ENCODE data around the gene PAIP2. TPM values are rescaled to one million over a fixed set of nuclear protein-coding genes. Genes with fewer than 3 reads are reported as not detected.

The PAIP2 gene
- total and polyA plus RNA-seq, 3 donors from 2014 or later, result 142 to 297 (median 150) TPM

DNA sequence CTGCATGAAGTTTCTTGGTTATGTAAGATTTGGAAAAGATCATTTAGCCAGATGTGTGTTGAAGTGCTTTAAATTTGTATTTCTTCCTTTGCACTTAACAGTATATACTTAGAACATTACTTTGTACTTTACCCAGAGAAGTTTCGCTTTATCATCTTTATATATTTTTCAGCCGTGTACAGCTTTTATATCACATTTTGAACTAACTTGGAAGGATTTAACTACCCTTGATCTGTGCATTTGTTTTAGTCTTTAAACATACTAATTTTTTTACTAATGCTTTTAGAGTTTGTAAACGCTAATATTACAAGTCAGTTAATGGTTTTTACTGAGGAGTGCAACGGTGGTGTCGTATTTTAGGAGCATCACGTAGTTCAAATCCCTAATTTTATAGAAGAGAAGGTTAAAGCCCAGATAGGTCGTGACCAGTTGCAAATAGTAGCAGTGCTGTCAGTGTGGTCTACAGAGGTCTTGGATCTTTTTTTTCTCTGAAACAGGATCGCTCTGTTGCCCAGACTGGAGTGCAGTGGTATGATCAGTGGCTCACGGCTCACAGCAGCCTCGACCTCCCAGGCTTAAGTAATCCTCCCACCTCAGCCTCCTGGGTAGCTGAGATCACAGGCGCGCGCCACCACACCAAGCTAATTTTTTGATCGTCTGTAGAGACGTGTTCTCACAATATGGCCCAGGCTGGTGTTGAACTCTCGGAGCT is 46.2 kb upstream of the PAIP2 start:
- Histone ChIP-seq H3K4me3 (peak overlapping the region; percentile 93 to 95), H3K9me3 (no peaks in the 10 kb centered on the region), H3K27me3 (no peaks in the 10 kb centered on the region), H3K27ac (peak overlapping the region; percentile 100), H3K36me3 (ENCODE audit: low read depth, missing control alignments) (no peaks in the 10 kb centered on the region), H3K4me1 (peaks cover 44% of the 10 kb centered on the region)
- no peak for DNase-seq
- TF ChIP-seq, protein P1, sequence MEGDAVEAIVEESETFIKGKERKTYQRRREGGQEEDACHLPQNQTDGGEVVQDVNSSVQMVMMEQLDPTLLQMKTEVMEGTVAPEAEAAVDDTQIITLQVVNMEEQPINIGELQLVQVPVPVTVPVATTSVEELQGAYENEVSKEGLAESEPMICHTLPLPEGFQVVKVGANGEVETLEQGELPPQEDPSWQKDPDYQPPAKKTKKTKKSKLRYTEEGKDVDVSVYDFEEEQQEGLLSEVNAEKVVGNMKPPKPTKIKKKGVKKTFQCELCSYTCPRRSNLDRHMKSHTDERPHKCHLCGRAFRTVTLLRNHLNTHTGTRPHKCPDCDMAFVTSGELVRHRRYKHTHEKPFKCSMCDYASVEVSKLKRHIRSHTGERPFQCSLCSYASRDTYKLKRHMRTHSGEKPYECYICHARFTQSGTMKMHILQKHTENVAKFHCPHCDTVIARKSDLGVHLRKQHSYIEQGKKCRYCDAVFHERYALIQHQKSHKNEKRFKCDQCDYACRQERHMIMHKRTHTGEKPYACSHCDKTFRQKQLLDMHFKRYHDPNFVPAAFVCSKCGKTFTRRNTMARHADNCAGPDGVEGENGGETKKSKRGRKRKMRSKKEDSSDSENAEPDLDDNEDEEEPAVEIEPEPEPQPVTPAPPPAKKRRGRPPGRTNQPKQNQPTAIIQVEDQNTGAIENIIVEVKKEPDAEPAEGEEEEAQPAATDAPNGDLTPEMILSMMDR (IDR thresholded peaks at IDR 0.05), result no peak
- no peak for TF ChIP-seq POLR2A (IDR thresholded peaks at IDR 0.05)
- 16 to 18% methylated on average over 16 of the region's 16 CpGs for WGBS, 2 donors
- intact Hi-C loops (cut with DNase I; ENCODE audit: low total_unique reads), result no loop called here

DNA sequence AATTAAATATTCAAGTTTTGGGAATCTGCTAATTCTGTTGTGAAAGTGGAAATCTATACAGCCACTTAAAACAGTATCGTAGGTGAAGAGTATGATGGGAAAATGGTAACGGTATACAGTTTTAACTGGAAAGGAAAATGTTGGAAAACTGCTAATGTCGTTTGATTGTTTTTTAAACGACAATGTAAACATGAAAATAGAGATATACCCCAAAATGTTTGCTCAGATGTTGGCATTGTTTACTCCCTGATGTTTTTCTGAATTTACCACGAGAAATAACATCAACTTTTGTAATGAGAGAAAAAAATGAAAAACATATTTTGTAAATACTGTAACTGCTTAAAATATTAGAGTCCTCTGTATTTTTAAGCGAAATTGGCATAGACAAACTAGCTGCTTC is 45.5 kb upstream of the PAIP2 start:
- WGBS, 2 donors, result 31 to 33% methylated on average over 6 of the region's 6 CpGs
- intact Hi-C loops (cut with DNase I; ENCODE audit: low total_unique reads), result no loop called here

DNA sequence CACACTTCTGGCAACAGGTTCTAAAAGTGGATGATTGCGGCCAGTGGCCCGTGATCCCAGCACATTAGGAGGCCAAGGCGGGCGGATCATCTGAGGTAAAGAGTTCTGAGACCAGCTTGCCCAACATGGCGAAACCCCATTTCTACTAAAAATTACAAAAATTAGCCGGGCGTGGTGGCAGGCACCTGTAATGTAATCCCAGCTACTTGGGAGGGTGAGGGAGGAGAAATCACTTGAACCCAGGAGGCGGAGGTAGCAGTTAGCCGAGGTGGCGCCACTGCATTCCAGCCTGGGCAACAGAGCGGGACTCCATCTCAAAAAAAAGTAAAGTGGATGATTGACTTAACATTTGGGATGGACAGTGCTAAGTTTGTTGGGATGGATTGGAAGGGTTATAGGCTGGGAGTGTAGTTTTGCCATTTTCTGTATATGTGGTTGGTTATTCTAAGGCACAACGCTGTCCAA is 44.8 kb upstream of the PAIP2 start:
- Histone ChIP-seq H3K36me3 (ENCODE audit: low read depth, missing control alignments) (no peaks in the 10 kb centered on the region), H3K4me1 (peaks cover 54% of the 10 kb centered on the region), H3K27me3 (no peaks in the 10 kb centered on the region), H3K4me3 (no peak overlapping the region), H3K27ac (no peak overlapping the region), H3K9me3 (no peaks in the 10 kb centered on the region)
- no peak for DNase-seq
- intact Hi-C loops (cut with DNase I; ENCODE audit: low total_unique reads), result no loop called here
- WGBS, 2 donors, result 49 to 64% methylated on average over 12 of the region's 12 CpGs
- TF ChIP-seq POLR2A (IDR thresholded peaks at IDR 0.05), result no peak
- TF ChIP-seq, protein P1 (IDR thresholded peaks at IDR 0.05), result no peak

More for the DNA sequence above, 45.5 kb upstream of the PAIP2 start:
- Histone ChIP-seq H3K27me3 (no peaks in the 10 kb centered on the region), H3K4me1 (peaks cover 51% of the 10 kb centered on the region), H3K4me3 (no peak overlapping the region), H3K27ac (peak overlapping the region in 1 of 2 donors; percentile 100), H3K36me3 (ENCODE audit: low read depth, missing control alignments) (no peaks in the 10 kb centered on the region), H3K9me3 (no peaks in the 10 kb centered on the region)
- no peak for DNase-seq
- no peak for TF ChIP-seq POLR2A (IDR thresholded peaks at IDR 0.05)
- TF ChIP-seq, protein P1 (IDR thresholded peaks at IDR 0.05), result no peak

DNA sequence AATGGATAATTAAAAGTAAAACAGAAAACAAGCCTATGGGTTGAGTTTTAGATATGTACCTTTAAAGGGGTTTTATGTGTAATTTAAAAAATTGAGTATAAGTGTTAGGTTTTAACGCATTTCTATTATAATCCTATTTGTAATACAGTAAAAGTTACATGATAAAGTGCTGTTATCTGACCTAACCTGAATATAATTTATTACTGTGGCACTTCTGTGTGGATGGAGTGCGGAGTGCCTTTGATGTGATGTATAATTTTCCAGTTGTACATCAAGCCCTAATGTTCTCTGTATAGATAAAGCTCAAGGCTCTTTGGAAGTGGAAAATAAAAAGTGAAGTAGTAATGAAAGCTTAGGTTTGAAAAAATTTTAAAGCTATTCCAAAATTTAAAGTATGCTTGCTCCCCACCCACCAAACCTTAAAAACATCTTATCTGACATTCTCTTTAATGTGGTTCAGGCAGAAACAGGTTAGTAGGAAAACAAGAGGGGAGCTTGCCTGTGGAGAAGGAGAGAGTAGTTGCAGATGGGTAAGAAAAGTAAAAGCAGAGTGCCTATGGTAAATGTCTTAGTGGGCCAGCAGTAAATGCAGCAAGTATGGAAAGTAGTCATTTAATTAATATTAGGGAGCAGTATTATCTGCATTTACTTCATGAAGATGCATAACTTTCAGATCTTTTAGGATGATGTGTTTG is 44.1 kb upstream of the PAIP2 start:
- Histone ChIP-seq H3K9me3 (no peaks in the 10 kb centered on the region), H3K36me3 (ENCODE audit: low read depth, missing control alignments) (no peaks in the 10 kb centered on the region), H3K4me1 (peaks cover 54% of the 10 kb centered on the region), H3K4me3 (no peak overlapping the region), H3K27me3 (no peaks in the 10 kb centered on the region), H3K27ac (no peak overlapping the region)
- WGBS, 2 donors, result 26 to 35% methylated on average over 2 of the region's 2 CpGs
- no peak for DNase-seq
- intact Hi-C loops (cut with DNase I; ENCODE audit: low total_unique reads), result no loop called here
- TF ChIP-seq POLR2A (IDR thresholded peaks at IDR 0.05), result no peak
- TF ChIP-seq, protein P1 (IDR thresholded peaks at IDR 0.05), result no peak

All from testis (tissue), 3 donors.